Loucy (cell line): Measurements from ENCODE around the gene DNAJC22.

Source experiments
- H2AFZ ChIP-seq: fragments of 200-600 bp; sonication (generic); 2 replicates; pipeline ENCODE4 v1.6.0; 2016; ENCODE audit warnings: antibody characterized with exemption, mild to moderate bottlenecking, low read length, moderate library complexity
- H3F3A ChIP-seq: fragments of 200-600 bp; 2 replicates; pipeline ENCODE4 v1.6.0; 2016; ENCODE audit warnings: antibody characterized with exemption, low read depth, mild to moderate bottlenecking
- H3K27me3 ChIP-seq: fragments of 200-600 bp; sonication (generic); 2 replicates; pipeline ENCODE4 v1.6.1; 2014; ENCODE audit warnings: low read length, mild to moderate bottlenecking; ENCODE audit not compliant: insufficient read depth, poor library complexity, severe bottlenecking
- H3K36me3 ChIP-seq: fragments of 200-600 bp; sonication (generic); 2 replicates; pipeline ENCODE4 v1.6.1; 2016; ENCODE audit warnings: low read length; ENCODE audit not compliant: insufficient read depth
- H3K4me1 ChIP-seq: fragments of 200-600 bp; sonication (generic); 2 replicates; pipeline ENCODE4 v1.5.1; 2014; ENCODE audit warnings: low read length, mild to moderate bottlenecking; ENCODE audit not compliant: insufficient read depth, poor library complexity, severe bottlenecking
- H3K4me2 ChIP-seq: fragments of 200-600 bp; sonication (generic); 2 replicates; pipeline ENCODE4 v1.6.0; 2014; ENCODE audit warnings: antibody characterized with exemption, low read length, low read depth, mild to moderate bottlenecking; ENCODE audit not compliant: poor library complexity, severe bottlenecking
- H3K4me3 ChIP-seq: fragments of 200-600 bp; sonication (generic); 2 replicates; pipeline ENCODE4 v1.5.1; 2014; ENCODE audit warnings: low read length, mild to moderate bottlenecking, mixed read lengths; ENCODE audit not compliant: poor library complexity, severe bottlenecking
- H3K79me2 ChIP-seq: fragments of 200-600 bp; sonication (generic); 2 replicates; pipeline ENCODE4 v1.6.1; 2014; ENCODE audit warnings: low read length; ENCODE audit not compliant: insufficient read depth
- H3K9ac ChIP-seq: fragments of 200-600 bp; sonication (generic); 2 replicates; pipeline ENCODE4 v1.6.0; 2014; ENCODE audit warnings: mild to moderate bottlenecking, low read depth, low read length, moderate library complexity; ENCODE audit not compliant: poor library complexity, severe bottlenecking
- H3K9me2 ChIP-seq: fragments of 200-600 bp; sonication (generic); replicated peaks from 2 replicates; pipeline ENCODE4 v1.6.1; 2016; ENCODE audit warnings: low read depth, low read length, mixed read lengths
- H3K9me3 ChIP-seq: fragments of 200-600 bp; sonication (generic); 2 replicates; pipeline ENCODE4 v1.6.1; 2014; ENCODE audit warnings: mild to moderate bottlenecking, antibody characterized with exemption, low read length, low read depth; ENCODE audit not compliant: insufficient read depth
- H4K20me1 ChIP-seq: fragments of 200-600 bp; sonication (generic); 2 replicates; pipeline ENCODE4 v1.6.0; 2014; ENCODE audit warnings: antibody characterized with exemption, low read length, mild to moderate bottlenecking; ENCODE audit not compliant: insufficient read depth, poor library complexity, severe bottlenecking
- CTCF ChIP-seq: fragments of 200-600 bp; sonication (generic); conservative IDR thresholded peaks from 2 replicates; pipeline ENCODE4 v1.5.1; 2014; ENCODE audit warnings: mild to moderate bottlenecking, antibody characterized with exemption, low read length
- EZH2phosphoT487 ChIP-seq: fragments of 200-600 bp; IDR thresholded peaks from 2 replicates; pipeline ENCODE4 v1.6.1; 2018; ENCODE audit warnings: antibody characterized with exemption, mild to moderate bottlenecking, moderate library complexity, borderline replicate concordance

Gene DNAJC22

GRCh38 chr12:49346659-49347310 lies at the start of gene DNAJC22:
Gene DNAJC22, plus strand, starts transcription at chr12:49346888. Its CDS starts 1,985 bp downstream, at chr12:49348873.
- no peaks in the 10 kb centered on the region for H3K27me3 ChIP-seq
- peak within 1 kb of the TSS; percentile 60 for H3K4me3 ChIP-seq
- no peaks in the 10 kb centered on the region for H3K9me3 ChIP-seq
- H3K9ac ChIP-seq: peak within 1 kb of the TSS; percentile 48
- TF ChIP-seq EZH2phosphoT487 (no peak), CTCF (no peak)
- no peaks in the 10 kb centered on the region for H3F3A ChIP-seq
- H3K4me1 ChIP-seq: peaks cover 5% of the 10 kb centered on the region
- H3K36me3 ChIP-seq: no peaks in the 10 kb centered on the region
- no peaks in the 10 kb centered on the region for H3K9me2 ChIP-seq
- H3K79me2 ChIP-seq: no peaks in the 10 kb centered on the region
- no peaks in the 10 kb centered on the region for H4K20me1 ChIP-seq
- H2AFZ ChIP-seq: peak within 1 kb of the TSS; percentile 89
- peak within 1 kb of the TSS; percentile 66 for H3K4me2 ChIP-seq

- Histone ChIP-seq H3K4me3 (no peak overlapping the region), H3K27me3 (no peaks in the 10 kb centered on the region), H2AFZ (no peak overlapping the region), H3K9me3 (no peaks in the 10 kb centered on the region), H3K79me2 (no peaks in the 10 kb centered on the region), H3K4me1 (peaks cover 7% of the 10 kb centered on the region), H3K36me3 (no peaks in the 10 kb centered on the region), H3K9ac (no peak overlapping the region), H3F3A (no peaks in the 10 kb centered on the region), H3K9me2 (no peaks in the 10 kb centered on the region), H4K20me1 (no peaks in the 10 kb centered on the region), H3K4me2 (no peak overlapping the region)
- TF ChIP-seq CTCF: no peak
These were observed 49.0 kb upstream of the DNAJC22 start for GRCh38 chr12:49297695-49298060.

GRCh38 chr12:49298160-49298559 lies 48.5 kb upstream of the DNAJC22 start:
- no peak overlapping the region for H2AFZ ChIP-seq
- H3K9me2 ChIP-seq: no peaks in the 10 kb centered on the region
- peaks cover 7% of the 10 kb centered on the region for H3K4me1 ChIP-seq
- no peaks in the 10 kb centered on the region for H3K36me3 ChIP-seq
- TF ChIP-seq CTCF (peak; percentile 51), EZH2phosphoT487 (no peak)
- no peaks in the 10 kb centered on the region for H3F3A ChIP-seq
- no peaks in the 10 kb centered on the region for H3K79me2 ChIP-seq
- H4K20me1 ChIP-seq: no peaks in the 10 kb centered on the region
- H3K27me3 ChIP-seq: no peaks in the 10 kb centered on the region
- H3K9me3 ChIP-seq: no peaks in the 10 kb centered on the region
- no peak overlapping the region for H3K4me2 ChIP-seq
- H3K4me3 ChIP-seq: no peak overlapping the region
- no peak overlapping the region for H3K9ac ChIP-seq
